HuH-7.5 (cell line): ENCODE measurements around the gene CDH23.

Source experiments
- DNase-seq: peaks from one replicate; pipeline ENCODE4 v3.0.0; 2011; ENCODE audit warnings: low spot score

CDH23 gene

DNA sequence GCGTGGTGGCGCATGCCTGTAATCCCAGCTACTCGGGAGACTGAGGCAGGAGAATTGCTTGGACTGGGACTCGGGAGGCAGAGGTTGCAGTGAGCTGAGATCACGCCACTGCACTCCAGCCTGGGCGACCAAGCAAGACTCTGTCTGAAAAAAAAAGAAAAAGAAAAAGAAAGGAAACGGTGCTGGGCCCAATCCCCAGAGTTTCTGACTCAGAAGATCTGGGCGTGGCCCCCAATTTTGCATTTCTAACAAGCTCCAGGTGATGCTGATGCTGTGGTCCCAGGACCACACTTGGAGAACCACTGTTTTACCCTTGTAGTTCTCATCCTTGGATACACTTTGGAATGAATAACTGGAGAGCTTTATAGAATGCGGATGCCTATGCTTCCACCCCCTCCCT is 243.9 kb downstream of the CDH23 start:
- DNase-seq: no peak

DNA sequence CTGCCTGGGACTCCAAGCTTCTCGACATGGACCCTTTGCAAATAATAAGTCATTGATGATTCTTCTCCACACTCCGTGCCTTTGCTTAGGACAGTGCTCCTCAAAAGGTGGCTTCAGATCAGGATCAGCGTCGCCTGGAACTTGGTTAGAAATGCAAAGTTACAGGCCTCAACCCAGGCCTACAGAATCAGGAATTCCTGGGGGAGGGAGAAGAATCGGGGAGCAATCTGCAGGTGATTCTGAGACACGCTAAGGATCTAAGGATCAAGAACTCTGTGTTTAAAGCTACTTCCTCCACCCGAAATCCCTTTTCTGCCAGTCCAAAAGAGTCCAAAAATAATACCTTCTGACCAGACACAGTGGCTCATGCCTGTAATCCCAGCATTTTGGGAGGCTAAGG is 244.7 kb downstream of the CDH23 start:
- DNase-seq: no peak

DNA sequence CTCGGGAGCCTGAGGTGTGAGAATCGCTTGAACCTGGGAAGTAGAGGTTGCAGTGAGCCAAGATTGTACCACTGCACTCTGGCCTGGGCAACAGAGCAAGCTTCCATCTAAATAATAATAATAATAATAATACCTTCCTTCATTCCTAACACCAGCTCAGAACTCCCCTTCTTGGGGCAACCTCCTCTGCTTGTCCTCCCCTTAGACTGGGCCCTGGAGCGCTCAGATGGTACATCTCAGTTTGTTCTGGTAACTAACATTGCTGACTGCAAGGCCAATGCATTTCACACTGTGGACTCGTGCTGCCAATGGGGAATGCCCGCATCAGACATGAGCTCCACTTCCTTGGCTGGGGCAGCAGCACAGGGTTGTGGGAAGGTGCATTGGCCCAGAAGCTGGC is 245.3 kb downstream of the CDH23 start:
- DNase-seq: no peak

DNA sequence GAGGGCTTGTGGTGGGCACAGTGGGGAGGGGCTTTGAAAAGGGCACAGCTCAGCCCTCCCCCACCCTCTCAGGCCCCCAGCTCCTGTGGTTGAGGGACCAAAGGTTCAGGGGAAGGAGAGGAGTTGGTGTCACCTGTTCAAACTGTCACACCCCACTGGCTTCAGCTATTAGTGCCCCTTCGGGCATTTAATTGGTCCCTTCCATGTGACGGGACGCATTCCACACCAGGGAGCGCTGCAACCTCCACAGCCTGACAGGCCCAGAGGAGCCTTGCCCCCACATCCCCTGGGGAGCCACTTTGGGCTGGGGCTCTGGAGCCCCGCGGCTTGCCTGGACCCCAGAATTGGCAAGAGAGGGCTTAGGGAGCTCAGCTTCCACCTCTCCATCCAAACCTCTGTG is 247.2 kb downstream of the CDH23 start:
- no peak for DNase-seq

DNA sequence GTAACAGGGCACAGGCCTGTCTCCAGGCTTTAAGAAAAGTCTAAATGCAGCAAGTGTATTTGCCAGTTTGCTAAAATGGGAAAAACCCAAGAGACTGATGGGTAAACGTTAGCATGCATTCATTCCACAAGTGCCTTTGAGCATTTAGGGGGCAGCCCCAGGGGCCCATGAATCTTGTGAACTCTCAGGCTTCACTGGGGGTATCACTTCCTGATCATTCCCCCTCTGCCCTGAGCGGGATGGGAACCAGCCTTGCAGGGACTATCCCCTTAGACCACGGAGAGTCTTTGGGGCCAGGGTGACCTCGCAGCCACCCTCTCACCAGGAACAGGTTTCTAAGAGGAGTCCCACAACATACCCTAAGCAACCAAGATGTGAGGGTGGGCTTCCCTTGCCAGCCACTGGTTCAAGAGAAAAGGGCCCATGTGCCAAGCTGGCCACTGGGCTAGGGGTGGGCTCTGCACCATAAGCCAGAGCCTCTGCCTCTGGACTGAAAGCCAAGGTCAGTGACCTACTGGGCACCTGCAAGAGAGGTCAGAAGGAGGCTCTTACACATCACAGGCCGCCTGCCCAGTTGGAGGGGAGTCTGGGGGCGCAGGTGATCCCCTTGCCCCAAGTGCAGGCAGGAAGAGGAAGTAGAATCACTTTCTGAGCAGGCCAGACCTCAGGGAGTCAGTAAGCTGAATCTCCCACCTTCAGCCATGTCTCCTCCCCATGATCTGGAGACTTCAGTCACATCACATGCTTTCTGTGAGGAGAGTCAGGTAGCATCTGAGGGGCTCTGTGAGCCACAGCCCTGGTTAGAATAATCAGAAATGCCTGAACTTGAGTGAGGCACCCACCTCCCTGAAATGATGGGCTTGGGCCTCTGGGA is 247.8 kb downstream of the CDH23 start:
- DNase-seq: no peak

DNA sequence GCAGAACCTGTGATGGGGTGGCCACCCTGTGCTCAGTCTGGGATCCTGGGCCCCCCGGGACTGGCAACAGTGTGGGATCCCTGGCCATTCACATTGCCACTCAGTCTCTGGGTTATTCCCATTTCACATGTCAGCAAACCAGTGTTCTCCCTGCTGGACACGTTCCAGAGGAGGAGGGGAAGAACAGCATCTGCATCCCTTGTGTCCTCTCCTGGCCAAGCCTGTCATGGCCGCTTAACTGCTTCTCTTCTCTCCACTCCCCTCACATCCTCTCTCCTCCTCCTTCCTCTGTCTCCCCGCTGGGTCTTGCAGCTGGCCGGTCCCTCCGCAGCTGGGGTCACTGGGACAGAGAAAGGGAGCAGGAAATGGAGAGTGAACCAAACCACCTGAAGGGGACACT is 248.5 kb downstream of the CDH23 start:
- DNase-seq: no peak

DNA sequence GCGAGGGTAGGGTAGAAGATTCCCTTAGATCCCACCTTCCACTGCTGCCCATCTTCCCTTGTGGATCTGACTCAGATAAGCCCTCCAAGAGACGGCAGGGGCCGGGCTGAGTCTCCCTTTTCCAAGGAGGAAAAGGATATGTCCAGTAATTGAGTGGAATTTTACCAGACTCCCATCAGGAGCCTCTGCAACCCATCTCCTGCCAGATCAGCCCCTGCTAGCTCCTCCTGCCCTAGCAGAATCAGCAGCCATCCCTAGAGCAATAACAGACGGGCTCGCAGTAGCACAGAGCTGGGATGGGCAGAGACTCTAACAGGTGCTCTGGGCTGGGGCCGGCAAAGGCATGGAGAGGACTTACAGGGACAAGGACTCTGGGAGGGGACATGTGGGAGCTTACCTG is 249.3 kb downstream of the CDH23 start:
- DNase-seq: no peak

DNA sequence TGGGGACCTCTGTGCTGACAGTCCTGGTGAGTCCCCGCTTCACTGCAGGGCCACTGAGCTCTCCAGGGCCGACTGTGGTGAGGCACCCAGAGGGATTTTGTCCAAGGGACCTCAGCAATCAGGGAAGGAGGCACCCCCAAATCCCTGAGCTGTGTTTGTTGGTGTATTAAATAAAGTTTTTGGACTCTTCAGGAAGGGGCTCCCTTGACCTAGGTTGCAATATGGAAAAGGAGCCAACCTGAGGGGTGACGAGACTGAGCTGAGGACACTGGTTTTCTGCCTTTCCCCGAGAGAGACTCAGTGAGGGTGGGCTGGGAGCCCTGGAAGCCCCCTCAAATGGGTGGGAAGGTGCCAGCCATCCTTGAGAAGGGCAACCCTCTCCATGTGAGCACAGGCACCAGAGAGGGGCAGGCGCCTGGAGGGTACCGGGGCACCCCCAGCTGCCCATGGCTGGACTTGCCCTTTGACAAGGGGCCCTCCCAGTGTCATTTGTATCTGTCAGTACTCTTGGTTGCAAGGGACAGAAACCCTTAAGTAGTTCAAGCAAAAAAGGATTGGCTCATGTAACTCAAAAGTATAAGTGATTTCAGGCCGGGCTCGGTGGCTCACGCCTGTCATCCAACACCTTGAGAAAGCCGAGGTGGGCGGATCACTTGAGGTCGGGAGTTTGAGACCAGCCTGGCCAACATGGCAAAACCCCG is 250.0 kb downstream of the CDH23 start:
- DNase-seq: no peak

DNA sequence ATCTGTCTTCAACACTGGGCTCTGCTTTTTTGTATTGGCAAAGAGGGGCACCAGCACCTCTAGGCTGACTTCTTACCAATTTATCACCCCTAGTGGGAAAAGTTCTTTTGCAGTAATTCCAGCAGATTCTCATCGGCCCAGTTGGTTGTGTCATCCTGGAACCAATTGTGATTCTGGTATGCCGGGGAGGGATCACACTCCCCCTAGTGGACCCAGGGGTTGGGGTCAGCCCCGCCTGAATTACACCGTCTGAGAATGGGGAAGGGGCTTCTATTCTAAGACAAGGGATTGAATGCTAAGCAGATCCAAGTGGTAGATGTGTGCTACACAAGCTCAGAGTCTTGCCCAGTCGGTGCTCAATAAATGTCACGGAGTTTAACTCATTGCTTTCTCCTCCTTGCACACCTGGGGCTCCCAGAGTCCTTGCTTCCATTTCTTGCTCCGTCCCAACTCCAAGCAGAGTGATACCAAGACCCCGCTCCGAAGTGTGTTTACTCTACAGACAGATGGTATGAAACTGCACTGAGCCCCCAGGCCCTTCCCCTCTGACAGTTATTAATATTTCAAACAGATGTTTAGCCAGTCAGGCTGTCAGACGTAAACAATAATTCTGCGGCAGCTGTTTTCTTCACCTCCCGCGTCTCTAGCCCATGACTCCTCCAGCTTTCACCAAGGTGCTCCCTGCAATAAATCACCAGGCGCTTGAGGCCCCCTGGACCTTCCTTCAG is 251.0 kb downstream of the CDH23 start:
- DNase-seq: no peak

DNA sequence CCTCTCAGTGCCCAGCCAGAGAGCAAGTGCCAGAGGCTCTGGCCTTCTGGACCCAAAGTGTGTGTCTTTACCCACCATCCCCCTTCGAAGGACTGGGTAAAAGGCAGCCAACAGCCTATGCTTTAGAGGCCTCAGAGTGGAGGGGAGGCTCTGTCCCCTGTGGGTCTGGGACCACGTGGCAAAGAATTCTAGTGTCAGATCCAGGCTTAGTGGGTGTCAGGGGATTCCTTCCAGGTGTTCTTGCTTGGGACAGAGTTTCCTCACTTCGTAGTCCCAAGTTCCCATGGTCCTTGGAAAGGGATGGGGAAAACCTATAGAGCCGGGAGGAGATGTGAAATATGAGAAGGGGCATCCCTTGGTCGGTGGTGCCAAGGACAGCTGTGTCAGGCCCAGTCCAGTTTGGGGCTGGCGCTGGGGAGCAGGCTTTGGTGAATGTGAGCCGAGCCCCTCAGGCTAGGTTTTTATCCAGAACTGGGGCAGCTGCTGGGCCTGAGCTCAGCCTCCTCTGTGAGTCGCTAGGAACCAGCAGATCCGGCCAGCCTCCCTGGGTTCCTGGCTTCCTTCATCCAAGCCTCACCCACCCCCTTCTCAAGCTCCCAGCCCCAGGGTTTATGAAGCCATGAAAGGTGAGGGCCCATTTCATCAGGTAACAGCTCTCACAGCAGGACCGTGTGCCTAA is 251.7 kb downstream of the CDH23 start:
- DNase-seq: no peak

DNA sequence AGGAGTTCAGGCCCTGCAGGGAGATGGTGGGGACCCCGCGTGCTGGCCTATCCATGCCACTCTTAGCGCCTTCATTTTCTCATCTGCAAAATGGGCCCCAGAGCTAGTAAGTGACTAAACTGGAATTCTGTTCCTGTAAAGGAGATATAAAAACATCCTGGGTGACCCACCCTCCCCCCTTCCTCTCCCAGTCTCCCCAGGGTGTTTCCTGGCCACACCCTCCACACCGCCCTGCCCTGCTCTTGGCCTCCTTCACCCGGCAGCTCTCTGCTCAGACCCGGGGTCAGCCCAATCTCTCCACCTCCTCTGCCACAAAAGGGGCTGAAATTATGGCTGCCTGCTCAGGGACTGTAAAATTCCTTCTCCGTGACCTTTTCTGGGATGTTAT is 252.2 kb downstream of the CDH23 start:
- no peak for DNase-seq

DNA sequence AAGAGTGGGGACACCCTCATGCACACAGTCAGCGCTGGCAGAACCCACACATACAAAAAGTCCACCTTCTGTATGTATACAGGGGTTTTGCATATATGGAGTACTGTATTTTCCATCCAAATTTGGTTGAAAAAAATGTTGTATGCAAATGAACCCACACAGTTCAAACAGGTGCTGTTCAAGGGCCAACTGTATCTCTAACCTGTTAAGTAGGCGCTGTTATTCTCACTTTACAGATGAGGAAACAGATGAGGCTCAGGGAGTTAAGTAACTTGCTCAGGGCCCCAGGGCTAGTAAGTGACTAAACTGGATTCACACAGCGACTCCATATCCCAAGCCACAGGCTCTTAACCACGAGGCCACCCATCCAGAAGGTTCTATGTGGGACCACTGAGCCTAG is 252.9 kb downstream of the CDH23 start:
- DNase-seq: no peak

DNA sequence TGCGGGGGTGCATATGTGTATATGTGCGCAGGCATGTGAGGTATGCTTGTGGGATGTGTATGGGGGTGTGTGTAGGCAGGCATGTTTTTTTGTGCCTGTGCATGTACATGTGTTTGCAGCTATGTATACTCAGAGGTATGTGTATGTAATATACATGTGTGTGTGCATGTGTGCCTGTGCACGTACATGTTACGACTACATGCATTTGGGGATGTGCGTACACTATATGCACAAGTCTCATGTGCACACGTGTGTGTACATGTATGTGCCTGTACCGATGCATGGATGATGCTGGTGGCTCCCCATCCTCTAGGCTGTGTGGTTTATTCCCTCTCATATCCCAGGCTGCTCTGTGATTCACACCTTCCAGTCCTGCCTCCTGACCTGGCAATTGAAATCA is 253.7 kb downstream of the CDH23 start:
- no peak for DNase-seq

DNA sequence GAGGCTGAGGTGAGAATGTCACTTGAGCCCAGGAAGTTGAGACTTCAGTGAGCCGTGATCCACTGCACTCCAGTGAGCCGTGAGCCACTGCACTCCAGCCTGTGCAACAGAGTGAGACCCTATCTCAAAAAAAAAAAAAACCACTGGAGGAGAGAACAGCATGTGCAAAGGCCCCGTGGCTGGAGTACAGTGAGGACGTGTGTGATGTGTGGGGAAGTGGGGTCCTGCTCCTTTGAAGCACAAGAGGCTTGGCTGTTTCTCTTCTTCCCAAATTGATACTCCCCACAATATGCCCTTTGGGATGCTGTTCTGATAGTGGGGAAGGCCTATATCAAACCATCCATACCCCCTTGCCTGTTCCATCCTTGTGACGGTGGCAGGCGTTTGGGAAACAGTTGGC is 254.7 kb downstream of the CDH23 start:
- no peak for DNase-seq

DNA sequence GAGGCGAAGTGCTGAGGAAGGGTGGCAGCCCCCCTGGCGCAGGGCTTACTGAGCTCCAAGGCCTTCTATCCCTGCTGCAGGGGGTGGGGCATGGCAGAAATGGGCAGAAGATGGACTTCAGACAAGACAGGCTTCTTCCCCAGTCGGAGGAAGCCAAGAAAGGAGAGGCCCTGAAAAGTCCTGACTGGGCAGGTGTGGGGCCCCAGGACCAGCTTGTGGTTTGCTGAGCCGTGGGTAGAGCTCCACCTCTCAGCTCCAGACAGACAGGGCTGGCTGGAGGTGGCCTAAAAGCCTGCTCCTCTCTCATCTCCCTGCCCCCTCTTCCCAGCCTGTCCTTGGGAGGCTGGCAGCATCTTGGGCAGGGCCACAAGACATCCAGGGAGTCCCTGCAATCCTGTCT is 255.2 kb downstream of the CDH23 start:
- no peak for DNase-seq

DNA sequence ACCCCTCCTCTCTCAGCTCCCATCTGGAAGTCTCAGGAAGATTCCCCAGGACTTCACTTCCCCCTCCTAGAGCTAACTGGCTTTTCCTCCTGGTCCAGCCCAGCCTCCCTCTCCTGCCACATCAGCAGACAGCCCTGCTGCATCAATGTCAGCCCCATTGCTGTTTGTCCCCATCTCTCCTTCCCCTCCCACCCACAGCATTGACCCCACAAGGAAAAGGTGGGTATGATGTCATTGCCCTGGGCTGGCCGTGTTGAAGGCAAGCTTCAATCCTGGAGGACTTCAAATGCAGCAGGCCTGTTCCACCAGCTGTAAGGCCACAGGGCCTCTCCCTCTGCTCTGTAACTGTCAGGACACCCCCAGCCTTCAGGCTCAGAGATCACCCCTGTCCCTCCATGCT is 256.3 kb downstream of the CDH23 start:
- DNase-seq: no peak

DNA sequence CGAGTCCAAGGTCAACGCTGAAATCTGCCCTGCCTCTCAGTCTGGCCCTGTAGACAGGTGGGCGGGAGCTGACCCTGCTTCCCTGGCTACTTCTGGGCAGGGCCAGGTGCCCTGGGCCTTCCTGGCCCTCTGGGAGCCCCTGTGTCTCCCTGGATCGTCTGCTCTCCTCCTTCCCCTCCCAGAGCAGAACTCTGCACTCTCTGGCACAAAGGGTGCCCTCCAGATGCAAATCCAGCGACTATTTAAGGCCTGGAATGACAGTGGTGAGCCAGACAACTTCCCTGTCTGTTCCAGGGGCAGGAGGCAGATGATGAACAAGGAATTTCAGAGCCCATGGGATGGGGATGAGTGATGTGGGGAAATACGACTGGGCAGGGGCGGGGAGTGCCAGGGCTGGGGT is 259.5 kb downstream of the CDH23 start:
- no peak for DNase-seq

DNA sequence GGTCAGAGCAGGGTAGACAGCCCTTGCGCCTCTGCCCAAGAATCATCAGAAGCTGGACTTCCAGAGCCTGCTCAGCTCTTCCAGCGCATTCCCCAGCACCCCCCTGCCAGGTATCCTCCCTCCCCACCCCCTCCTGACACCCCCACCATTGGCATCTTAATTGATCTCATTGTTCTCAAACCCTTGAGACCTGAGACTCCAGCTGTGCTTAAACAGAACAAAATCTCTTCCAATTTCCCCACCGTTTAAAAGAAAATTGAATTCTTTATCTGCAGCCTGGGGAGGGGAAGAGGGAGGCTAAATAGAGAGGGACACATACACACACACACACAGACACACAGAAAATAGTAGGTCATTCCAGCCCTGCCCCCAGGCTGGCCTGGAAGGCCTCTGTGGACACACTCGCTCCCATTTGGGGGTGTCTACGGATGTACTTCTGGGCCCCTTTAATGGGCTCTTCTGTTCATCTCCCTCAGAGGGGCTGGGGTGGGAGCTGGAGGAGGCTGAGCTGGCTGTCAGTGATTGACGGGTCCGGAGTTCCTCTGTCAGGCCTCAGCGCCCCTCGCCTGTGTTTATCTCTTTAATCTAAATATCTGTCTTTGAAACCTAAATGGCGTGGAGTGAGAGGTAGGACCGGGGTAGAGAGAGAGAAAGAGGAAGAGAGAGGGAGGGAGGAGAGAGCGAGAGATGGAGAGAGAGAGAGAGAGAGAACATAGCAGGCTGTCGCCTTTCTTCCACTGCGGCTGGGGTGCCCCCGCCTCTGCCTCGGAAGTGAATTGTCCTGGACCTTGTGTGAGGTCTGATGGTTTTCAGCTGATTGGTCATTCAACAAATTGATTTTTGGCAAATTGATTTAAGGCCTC is 261.1 kb downstream of the CDH23 start:
- no peak for DNase-seq

DNA sequence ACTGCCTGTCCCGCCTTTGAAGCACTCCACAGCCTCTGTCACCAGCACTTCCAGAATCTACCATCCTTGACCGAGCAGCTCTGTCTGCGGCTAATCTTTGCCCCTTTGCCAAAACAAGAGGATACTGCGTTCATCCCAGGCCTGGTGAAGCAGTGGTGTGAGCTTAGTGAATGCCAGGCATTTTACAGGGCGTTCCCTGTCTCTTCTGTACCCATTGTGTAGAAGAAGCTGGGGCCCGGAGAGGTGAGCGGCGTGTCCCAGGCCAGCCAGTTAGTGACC is 261.7 kb downstream of the CDH23 start:
- DNase-seq: no peak

DNA sequence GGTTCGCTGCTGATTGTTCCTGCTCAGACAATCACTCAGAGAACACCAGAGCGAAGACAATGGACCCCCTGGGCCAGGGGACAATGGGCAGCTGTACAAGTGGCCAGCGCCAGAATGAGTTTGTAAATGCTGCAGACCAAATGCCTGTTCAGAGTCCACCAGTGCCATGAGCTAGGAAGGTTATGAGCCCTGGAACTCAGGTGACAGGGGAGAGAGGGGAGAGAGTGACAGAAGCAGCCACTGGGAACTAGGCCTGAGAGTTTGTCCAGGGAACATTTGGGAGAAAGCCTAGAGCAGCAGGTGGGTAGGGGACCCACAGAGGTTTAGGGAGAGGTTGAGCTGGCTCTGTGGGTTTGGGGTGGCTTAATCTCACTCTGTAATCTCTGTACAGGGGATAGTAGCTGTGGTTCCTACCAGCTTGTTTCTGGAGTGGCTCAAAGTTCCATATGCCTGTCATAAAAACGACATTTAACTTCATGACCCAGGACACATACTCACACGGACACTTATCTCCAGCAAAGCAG is 262.5 kb downstream of the CDH23 start:
- DNase-seq: no peak

DNA sequence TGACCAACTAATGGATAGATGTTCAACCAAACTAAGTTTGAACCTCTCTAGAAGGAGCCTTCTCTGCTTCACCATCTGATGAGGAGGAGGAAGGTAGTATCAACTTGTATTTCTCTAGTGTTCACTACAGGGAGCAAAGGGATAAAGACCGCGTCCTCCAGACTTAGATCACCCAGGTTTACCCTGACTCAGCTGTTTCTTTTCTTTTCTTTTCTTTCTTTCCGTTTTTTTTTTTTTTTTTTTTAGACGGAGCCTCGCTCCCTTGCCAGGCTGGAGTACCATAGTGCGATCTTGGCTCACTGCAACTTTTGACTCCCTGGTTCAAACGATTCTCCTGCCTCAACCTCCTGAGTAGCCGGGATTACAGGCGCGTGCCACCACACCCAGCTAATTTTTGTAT is 263.0 kb downstream of the CDH23 start:
- DNase-seq: no peak

DNA sequence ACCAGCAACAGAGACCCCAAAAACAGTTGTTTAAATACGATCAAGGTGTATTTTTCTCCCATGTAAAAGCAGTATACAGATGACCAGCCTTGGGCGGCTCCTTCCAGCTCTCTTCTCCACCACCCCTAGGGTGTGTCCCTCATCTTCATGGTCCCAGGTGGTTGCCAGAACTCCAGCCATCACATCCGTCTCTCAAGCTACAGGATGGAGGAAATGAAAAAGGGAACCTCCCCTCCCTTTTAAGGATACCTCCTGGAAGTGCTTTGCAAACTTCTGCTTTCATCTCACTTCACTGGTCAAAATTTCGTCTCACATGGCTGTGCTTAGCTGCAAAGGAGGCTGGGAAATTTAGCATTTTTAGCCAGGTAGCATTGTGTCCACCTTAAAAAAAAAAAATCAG is 263.6 kb downstream of the CDH23 start:
- DNase-seq: no peak
